GM19043 (cell line): ENCODE results near the gene SREBF2.
"Not testable (repeated sequence)": the region's sequence is repeated elsewhere in the genome, so short reads cannot be mapped to it uniquely, and the experiment has no call there.

Source experiments
- ATAC-seq: cut with Tn5 transposase; IDR thresholded peaks from one replicate; pipeline ENCODE4 v1.9.1; 2021; ENCODE audit warnings: low read depth; ENCODE audit not compliant: unreplicated experiment

Gene SREBF2

DNA sequence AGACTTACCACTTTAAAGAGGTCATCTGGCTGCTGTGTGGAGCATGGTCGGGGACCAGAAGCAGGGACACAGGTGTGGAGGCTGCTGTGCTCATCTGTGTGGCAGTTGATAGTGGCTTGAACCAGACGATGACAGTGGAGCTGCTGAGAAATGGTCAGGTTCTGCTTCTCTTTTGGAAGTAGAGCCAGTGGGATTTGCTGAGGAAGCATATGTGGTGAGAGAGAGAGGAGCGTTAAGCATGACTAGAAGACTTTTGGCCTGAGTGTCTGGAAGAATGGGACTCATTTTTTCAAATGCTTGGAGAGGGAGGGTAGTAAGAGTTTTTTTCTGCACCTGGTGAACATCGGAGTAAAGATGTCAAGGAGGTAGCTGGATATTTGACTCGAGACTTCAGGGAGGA, 12.5 kb upstream of the SREBF2 start:
- ATAC-seq = no peak

DNA sequence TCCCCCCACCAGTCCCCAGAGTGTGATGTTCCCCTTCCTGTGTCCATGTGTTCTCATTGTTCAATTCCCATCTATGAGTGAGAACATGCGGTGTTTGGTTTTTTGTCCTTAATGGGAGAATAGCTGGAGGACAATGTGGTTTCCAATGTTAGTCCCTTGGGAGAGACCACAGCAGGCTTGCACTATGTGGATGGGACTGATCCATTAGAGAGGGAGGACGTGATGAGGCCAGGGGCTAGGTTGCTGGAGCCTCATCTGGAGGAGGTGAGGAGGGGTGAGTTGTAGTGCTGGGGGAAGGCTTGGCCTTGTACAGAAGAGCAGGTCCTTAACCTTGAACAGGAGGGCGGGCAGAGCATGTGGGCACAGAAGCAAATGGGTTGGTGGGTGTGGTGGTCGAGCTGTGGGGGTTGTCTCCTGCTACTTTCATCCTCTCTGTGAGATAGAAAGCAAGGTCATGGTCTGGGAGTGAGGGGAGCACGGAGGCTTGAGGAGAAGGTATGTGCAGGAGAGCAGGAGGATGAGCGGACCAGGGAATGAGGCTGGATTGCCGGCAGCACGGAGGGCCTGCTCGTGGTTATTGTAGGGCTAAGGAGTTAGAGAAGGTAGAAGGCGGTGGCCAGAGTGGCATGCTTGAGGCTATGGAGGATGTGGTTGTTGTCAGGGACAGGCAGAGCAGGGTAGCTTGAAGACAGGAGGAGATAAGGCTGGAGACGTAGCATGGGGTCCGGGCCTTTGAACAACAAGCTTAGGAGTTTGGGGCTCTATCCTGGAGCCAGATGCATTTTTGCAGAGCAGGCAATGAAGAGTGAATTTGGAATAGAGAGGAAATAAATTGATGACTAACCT, 11.2 kb upstream of the SREBF2 start:
- ATAC-seq = no peak

DNA sequence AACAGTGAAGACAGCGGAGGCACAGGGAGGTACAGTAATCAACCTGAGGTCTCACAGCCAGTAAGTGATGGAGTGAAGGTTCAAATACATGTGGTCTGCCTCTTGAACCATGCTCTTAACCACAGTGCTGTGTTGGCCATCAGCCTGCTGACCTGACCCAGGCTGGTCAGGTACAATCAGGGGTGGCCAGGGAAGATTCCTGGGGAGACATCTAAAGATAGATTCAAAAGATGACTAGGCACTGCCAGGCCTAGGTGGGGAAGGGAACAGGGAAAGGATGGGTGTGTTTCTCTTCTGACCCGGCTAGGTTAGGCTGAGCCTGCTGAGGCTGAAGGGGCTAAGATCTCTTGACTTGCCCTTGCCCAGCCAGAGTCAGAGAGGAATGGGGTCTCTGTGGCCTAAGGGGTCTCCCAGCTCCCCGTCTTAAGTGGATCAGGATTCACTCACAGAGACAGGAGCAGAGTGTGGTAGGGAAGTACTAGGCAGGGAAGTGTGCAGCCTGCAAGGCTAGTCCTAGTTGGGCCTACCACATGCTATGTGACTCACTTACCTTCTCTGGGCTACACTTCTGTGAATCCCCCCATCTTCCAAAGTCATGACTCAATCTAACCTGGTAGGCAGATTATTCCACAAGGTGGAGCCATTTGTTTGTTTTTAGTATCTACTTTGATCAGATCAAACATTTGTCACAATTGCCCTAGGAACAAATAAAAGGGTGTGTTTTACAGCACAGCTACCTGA, 10.4 kb upstream of the SREBF2 start:
- no peak for ATAC-seq

DNA sequence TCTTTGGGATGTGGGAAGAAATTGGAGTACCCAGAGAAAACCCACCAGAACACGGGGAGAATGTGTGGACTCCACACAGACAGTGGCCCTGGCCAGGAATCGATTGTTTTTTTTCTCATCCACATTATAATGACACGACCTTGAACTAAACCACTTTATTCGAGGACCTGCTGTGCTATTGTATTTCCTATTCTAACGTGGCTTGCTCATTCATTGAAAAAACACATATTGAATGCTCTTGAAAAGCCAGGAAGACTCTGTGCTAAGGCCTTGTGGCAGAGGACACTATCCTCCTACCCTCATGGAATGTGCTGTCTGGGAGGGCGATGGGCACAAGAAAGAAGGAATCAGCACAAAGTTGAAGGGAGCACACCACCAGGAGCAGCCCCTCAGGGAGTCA, 9.1 kb upstream of the SREBF2 start:
- ATAC-seq = no peak

DNA sequence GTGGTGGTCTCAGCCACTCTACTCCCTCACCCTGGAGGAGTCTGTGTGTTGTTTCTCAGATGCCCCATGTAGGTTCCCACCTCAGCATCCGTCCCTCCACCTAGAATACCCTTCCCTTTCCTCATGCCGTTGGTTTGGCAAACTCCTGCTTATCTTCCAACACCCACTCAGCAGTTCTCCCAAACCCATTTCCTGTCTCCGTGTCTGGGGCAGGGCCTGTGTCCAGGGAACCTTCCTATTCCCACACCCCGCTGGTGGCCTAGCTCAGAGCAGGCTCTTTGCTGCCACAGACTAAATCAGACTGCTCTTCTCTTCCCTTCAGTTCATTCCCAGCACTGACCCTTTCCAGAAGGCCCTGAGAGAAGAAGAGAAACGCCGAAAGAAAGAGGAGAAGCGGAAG, 7.5 kb upstream of the SREBF2 start:
- ATAC-seq = no peak

DNA sequence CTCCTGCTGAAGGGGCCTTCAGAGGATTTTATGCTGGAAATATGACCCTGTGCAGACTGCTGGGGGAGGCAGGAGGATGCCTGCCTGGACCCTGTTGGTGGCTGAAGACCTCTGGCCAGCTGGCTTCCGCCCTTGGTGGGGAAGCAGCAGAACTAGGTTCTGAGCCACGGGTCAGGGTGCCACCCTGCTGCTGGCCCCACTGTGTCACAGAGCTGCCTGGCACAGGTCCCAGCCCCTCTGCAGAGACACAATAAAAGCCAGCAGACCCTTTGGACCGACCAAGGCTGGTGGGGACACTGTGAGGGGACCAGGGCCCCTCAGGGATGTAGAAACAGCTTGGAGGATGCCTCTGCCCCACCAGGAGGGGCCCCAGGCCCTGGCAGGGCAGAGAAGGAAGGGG, 6.9 kb upstream of the SREBF2 start:
- ATAC-seq = no peak

DNA sequence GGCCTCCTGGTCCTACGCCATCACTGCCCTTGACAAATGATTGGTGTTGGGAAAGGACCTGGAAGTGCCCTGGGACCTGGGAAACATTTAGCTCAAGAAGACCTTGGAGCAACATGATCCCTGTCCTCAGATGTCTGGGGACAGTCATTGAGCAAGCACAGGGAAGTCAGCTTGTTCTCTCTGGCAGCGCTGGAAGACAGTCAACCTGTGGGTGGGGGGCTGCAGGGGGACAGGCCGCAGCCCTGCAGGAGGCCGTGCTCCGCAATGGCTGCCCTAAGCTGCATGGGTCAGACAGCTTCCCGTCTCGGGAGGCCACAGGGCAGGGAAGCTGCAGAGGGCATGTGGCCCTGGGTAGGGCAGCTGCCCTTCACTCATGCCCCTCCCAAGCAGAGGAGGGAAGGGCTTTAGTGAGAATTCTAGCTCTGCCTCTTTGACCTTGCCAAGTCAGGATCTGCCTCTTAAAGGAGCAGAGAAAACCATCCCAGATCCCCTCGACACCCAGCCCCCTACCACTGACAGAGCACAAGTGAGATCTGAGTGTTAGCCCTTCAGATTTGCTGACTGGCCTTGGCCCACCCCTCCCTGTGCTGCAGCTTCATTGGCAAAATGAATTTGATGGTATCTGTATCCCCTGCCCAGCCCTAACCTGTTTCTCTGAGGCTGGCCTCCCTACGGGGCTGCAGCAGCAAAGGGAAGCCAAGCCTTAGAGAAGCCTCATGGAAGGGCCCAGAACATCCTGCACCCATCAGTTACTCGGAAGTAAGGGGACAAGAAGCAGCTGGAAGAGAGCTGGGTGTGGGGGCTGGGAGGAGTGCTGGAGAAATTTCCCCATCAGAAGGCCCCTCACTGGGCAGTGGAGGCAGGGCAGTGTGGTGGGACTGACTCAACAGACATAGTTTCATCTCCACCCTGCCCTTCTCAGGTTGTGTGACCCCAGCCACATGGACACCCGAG, 6.2 kb upstream of the SREBF2 start:
- no peak for ATAC-seq

DNA sequence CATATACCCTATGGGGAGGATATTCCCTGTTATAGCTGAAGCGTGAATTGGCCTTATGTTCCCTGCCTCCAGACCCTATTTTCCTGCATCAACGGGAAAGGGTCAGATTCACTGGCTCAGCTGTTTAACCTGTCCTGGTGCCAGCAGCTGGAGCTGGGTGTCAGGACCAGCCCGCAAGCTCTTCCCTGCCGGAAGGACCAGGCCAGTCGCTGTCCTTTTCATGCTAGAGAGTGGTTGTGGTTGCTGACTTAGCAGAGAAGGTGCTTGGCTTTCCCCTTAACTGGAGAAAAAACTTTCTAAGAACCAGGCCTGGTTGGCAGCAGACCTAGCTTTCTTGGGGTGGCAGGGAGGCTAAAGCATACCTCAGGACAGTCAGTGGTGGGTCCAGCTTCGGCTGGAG, 5.2 kb upstream of the SREBF2 start:
- no peak for ATAC-seq

DNA sequence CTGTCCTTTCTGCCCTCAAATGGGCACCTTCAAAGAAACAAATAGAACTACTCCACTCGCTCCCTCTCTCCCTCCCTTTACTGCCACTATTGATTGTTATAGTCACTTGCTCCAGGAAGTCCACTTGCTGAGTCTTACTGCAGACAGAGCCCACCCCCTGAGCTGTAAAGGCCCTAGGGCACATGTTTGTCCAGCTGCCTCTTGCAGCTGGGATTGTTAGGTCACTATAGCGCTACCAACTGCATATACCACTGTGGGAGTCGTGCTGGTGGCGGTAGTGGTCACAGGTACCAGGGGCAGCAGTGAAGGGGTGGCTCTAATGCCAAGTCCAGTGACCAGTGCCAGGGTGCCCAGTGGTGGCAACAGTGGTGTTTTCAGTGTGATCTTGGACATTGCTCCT, 4.4 kb upstream of the SREBF2 start:
- no peak for ATAC-seq

DNA sequence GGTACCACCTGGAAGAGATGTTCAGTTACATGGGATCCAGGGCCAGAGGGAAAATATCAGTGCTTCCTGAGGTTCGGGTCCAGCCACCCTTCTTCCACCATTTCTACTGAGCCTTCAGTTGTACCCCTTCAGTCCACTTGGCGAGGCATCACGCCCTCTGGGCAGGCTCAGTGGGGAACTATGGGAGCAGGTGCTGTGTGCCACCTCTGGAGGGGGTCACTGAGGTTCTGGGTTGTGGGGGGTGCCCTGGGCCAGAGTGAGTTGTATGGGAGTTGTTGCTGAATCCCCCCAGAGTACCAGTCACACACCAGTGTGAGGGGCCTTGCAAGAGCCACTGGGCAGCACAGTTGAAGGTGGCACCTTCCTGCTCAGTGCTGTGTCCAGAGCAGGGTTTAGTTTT, 2.7 kb upstream of the SREBF2 start:
- ATAC-seq = no peak

DNA sequence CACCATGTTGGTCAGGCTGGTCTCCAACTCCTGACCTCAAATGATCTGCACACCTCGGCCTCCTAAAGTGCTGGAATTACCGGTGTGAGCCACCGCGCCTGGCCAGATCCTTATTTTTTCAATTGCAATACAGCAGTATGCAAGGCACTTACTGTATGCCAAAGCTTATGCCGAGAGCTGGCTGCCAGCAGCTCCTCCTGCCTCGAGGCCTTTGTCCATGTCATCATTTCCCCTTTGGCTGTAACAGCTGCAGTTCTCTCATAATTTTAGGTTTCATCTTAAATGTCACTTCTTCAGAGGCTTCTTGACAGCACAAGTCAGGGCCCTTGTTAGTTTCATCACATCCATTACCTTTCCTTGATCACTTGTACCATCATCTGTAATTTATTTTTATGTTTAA, 1.5 kb upstream of the SREBF2 start:
- no peak for ATAC-seq

DNA sequence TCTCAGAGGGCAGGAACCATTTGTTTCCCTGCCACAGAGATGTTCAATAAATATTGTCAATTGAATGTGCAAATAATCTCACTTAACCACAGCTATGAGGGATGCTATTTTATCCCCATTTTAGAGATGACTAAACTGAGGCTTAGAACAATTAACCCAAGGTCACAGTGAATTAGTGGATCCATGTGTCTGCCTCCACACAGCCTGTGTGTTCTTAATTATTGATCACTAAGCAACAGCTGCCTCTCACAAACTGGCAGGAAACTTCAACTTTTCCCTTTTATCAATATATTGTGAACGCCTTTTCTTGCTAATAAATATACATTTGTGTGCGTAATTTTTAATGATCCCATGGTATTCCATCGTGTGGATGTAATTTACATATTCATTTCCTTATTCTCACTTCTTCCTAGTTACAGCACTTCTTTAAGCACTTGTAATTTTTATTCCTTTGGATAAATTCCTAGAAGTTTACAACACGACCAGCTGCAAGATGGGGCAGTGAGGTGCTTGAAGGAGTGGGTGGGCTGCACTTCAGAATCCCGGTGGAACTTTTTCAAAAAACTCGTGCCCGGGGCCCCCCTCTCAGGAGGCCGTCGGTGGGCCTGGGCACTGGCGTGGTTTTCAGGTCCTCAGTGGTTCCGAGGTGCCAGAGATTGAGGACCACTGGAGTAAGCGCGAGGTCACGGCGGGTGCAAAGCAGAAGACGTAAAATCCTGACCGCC, 915 bp upstream of the SREBF2 start:
- ATAC-seq = no peak

DNA sequence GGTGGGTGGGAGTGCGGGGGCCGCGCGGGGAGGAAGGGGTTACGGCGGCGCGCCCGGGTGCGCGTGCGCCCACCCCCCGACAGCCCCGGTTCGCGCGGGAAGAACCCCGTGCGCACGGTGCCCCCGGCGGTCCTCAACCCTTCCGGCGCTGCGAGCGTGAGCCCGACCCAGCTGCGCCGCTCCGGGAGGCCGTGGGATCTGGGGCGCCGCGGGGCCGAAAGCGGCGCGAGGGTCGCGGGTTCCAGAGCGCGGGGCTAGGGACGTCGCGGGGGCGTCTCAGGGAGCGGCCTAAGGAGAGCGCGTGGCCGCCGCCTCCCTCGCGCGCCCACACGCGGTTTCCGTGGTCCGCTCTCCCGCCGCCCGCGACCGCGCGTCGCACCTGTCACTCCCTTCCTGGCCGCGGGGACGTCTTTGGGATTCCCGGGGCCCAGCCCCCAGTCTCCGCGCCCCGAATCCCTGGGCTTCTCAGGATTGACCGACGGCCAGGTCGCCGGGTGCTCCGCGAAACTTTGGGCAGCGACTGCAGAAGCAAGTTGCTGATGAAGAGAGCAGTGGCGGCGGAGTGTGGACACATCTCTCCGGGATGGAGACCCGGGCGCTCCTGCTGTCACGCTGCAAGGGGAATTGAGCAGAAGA, 582 bp downstream of the SREBF2 start:
- ATAC-seq = no peak

DNA sequence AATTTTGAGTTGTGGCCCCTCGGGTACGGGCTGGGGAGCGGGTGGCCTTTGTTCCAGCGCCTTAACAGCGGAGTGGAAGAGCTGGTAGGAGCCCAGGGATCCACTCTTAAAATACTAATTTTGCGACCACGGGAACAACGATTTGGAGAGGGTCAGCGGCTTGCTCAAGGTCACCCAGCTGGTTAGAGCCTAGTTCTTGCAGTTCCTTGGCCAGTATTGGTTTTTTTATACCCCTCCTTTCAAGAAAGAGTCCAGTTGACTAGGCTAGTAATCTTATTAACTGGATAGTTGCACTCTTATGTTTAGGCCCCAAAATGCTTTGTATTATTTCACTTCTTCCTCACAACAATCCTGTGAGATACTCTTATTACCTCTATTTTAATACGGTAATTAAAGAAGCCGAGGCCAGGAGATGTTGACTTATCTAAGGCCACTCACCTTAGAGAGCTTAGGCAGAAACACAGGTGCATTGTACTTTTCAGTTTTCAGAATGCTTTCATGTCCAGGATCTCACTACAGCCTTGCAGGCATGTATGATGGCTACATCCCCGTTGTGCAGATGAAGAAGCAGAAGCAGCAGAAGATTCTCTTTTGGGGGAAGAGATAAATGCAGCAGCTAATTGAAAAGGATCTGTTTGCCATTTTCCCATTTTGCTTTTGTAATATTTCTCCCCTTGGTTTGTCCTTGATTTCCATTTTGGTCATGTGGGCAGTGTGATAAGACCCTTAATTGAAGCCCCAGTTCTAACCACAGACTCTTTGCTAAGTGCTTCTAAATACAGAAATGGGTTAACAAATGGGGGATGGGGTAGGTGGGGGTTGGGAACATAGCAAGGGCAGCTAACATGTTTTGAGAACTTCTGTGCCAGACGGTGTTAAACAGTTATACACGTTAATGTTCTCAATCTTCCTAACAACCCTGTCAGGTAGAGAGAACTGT, 1.4 kb downstream of the SREBF2 start:
- ATAC-seq = no peak

DNA sequence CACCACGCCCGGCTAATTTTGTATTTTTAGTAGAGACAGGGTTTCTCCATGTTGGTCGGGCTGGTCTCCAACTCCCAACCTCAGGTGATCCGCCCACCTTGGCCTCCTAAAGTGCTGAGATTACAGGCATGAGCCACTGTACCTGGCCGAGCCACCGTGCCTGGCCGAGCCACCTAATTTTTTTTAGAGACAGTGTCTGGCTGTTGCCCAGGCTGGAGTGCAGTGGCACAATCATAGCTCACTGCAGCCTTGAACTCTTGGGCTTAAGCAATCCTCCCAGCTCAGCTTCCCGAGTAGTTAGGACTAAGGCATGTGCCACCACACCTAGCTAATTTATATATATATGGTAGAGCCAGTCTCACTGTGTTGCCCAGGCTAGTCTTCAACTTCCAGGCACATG, 2.6 kb downstream of the SREBF2 start:
- ATAC-seq = not testable (repeated sequence)

DNA sequence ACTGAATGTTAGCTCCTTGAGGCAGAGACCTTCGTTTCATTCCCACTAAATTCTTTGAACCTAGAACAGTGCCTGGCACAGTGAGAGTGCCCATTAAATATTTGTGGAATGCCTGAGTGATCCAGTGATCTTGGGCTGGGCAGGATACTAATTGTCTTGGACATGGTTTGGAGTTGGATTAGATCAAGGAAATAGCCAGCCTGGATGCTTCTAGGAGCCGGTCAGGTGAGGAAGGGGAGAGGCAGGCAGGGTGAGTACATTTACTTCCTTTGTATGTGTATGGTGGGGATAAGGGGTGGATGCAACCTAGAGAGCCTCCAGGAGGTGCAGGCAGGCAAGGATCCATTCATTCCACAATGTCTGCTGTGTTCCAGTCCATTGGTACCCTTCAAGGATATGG, 3.6 kb downstream of the SREBF2 start:
- no peak for ATAC-seq

DNA sequence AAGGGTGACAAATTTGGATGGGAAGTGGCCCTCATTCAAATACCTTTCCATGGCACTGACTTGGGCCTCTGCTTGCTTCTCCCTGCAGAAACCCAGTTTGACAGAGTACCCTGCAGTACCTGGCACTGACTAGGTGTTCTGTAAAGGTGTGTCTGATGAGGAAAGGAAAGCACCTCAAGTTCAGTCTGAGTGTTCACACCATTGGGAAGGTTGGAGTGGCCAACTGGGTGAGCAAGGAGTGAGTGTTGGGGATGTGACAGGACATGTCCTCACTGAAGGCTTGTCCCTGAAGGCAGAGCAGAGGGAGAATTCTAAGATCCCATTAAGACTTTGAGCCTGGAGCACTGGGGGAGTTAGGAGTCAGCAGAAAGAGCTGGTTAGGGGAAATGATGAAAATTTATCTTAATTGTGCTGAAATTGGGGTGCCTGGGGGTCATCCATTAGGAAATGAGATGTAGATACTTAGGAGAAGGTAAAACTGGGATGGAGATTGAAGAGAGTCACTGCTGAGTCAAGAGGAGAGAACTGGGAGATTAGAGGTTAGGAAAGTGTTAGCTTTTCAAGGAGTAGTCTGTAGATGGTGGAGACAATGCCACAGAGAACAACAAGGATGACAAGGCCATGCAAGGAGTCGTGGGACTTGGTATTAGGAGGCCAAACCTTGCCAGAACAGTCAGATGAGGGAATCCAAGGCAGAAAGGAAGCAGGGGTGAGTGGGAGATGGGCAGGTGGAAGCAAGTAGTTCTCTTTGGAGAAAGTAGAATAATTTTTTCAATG, 6.1 kb downstream of the SREBF2 start:
- ATAC-seq = no peak

DNA sequence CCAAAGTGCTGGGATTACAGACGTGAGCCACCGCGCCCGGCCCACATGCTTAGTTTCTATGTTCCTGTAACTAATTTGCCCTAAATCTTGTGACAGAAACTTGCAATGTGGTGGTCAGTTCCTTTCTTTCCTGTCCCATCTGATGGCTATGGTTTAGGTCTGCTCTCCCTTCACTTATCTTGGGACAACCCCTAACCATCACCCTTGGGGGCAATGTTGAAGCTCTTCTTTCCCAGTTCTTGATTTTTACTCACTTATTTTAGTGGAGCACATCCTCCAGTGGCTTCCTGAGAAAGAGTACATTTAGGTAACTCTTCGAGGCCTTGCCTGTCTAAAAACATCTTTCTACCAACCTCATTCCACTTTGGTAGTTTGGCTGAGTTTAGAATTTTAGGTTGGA, 7.3 kb downstream of the SREBF2 start:
- no peak for ATAC-seq
